Esophagus muscularis mucosa (tissue), 4 donors: ENCODE results near the gene CD52.

Experiments
- EP300 ChIP-seq: sonication (generic); formaldehyde crosslinking; IDR thresholded peaks from one replicate; pipeline ENCODE4 v1.6.1; 2017; ENCODE audit warnings: antibody characterized with exemption
- POLR2A ChIP-seq: fragments of 450-650 bp; IDR thresholded peaks from one replicate; pipeline ENCODE4 v1.6.1; 2017; ENCODE audit warnings: antibody characterized with exemption, moderate library complexity, mild to moderate bottlenecking, low read depth
- POLR2AphosphoS5 ChIP-seq, 2 donors: sonication (generic); formaldehyde crosslinking; IDR thresholded peaks; one replicate each; pipeline ENCODE4 v1.6.1; 2017; ENCODE audit warnings: antibody characterized with exemption in 2 of 2
- TF ChIP-seq, protein P1 (sequence below), 3 experiments: fragments of 200-600 bp in 2 of 3; fragments of 450-650 bp in 1 of 3; sonication (generic) in 2 of 3; IDR thresholded peaks; one replicate each; pipeline ENCODE4 v1.5.1; 2017 to 2019; ENCODE audit warnings: antibody characterized with exemption in 3 of 3, mild to moderate bottlenecking in 2 of 3, moderate library complexity in 1 of 3

DNA sequence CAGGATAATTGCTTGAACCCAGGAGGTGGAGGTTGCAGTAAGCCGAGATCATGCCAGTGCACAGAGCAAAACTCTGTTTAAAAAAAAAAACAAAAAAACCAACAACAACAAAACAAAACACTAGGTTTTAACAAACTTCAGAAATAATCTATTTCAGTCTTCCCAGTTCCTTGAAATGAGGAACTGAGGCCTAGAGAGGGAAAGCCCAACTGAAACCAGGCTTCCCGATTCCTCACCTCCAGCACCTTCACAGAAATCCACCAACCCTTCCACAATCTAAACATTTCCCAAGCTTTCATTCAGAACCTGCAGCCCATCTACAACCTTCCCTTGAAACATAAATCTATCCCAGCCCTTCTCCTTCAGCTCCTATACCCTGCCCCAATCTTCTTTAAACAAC, 612 bp upstream of the CD52 start:
- no peak for TF ChIP-seq EP300
- TF ChIP-seq, protein P1, sequence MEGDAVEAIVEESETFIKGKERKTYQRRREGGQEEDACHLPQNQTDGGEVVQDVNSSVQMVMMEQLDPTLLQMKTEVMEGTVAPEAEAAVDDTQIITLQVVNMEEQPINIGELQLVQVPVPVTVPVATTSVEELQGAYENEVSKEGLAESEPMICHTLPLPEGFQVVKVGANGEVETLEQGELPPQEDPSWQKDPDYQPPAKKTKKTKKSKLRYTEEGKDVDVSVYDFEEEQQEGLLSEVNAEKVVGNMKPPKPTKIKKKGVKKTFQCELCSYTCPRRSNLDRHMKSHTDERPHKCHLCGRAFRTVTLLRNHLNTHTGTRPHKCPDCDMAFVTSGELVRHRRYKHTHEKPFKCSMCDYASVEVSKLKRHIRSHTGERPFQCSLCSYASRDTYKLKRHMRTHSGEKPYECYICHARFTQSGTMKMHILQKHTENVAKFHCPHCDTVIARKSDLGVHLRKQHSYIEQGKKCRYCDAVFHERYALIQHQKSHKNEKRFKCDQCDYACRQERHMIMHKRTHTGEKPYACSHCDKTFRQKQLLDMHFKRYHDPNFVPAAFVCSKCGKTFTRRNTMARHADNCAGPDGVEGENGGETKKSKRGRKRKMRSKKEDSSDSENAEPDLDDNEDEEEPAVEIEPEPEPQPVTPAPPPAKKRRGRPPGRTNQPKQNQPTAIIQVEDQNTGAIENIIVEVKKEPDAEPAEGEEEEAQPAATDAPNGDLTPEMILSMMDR (IDR thresholded peaks at IDR 0.05): no peak
- TF ChIP-seq POLR2A: no peak
- TF ChIP-seq POLR2AphosphoS5 (IDR thresholded peaks at IDR 0.05): no peak
